Pancreas (tissue), 10 donors: ENCODE results near the gene LMF1. TPM values are rescaled to one million over a fixed set of nuclear protein-coding genes. Genes with fewer than 3 reads are reported as not detected.

Experiments used
- ATAC-seq, 4 donors: fragments of 200-7000 bp; cut with Tn5 transposase; one replicate each; pipeline versions ENCODE4 v1.8.0 to v1.9.1; 2020; ENCODE audit warnings: mild to moderate bottlenecking in 4 of 4, moderate library complexity in 4 of 4
- DNase-seq, 6 donors: peaks; one replicate each; pipeline ENCODE4 v3.0.0-alpha.2; 2020
- FAIRE-seq: peaks from 2 replicates; lab custom pipeline; 2012; peaks lifted over from hg19 to GRCh38; lab: Jason Lieb, UNC
- H3K27ac ChIP-seq, 4 donors: fragments of 200-600 bp; sonication (generic); 1 replicate in 3 of 4; 2 replicates in 1 of 4; pipeline versions ENCODE4 v1.5.0 to v1.8.0; 2020
- H3K27me3 ChIP-seq, 4 donors: fragments of 200-600 bp; one replicate each; pipeline ENCODE4 v1.8.0; 2021
- H3K36me3 ChIP-seq, 3 donors: fragments of 200-600 bp; sonication (generic) in 1 of 3; one replicate each; pipeline versions ENCODE4 v1.5.0 to v1.8.0; 2020 to 2021
- H3K4me1 ChIP-seq, 3 donors: fragments of 200-600 bp; one replicate each; pipeline ENCODE4 v1.8.0; 2021
- H3K4me3 ChIP-seq, 4 donors: fragments of 200-600 bp; sonication (generic) in 2 of 4; one replicate each; pipeline versions ENCODE4 v1.5.0 to v1.8.0; 2020 to 2021
- H3K9me3 ChIP-seq, 4 donors: fragments of 200-600 bp; one replicate each; pipeline ENCODE4 v1.8.0; 2021
- CTCF ChIP-seq, 4 donors: fragments of 200-600 bp; sonication (generic) in 3 of 4; IDR thresholded peaks; one replicate each; pipeline versions ENCODE4 v1.5.0 to v1.8.0; 2021; ENCODE audit warnings: antibody characterized with exemption in 4 of 4
- WGBS, 2 donors: extraction: QIAGEN DNeasy Blood & Tissue Kit; methylation state at CpG; one replicate each; pipeline ENCODE4 v1.1.7; 2013; 5-methylcytosine and 5-hydroxymethylcytosine counted together
- intact Hi-C, 3 donors: fragments of 100-400 bp; cut with DNase I; formaldehyde crosslinking; loops; one replicate each; pipeline versions ENCODE4 v1.11.1 to v1.14.2; 2022
- polyA plus RNA-seq, 2 donors: library from polyadenylated mRNA; stranded (reverse); fragments of 200-250 nt; gene quantifications; one replicate each; pipeline ENCODE4 v1.2.3, GENCODE V29; 2013
- total RNA-seq, 6 donors: library from RNA; stranded (reverse); fragmentation: NEBNext Ultra II Directional in 4 of 6; extraction: Animal tissue kit (Norgen Biotek cat#: 25700) in 4 of 6; gene quantifications; one replicate each; pipeline versions ENCODE4 v1.2.1 to v1.2.4, GENCODE V29; 2021 to 2023
- donor health status: healthy with polysubstance abuse.
- donor health status: DM: no; HTN: no; CAD: no; lungs with moderate emphysema.
- donor health status: DM: no; HTN: no; CAD: no.
- donor health status: control.
- donor health status: control.
- donor health status: Bipolar disorder and iron deficiency.
- donor health status: DM: yes; HTN: yes; CAD: no.
- donor health status: DM: no; HTN: no; CAD: no.
- donor health status: DM: no; HTN: no; CAD: no.
- donor health status: DM: yes; HTN: yes; CAD: no.

Gene LMF1
- total and polyA plus RNA-seq, 8 donors: 9.3 to 64.6 (median 15.7) TPM

GRCh38 chr16:804193-805048, 166.4 kb downstream of the LMF1 start:
- FAIRE-seq (no peak), DNase-seq (no peak), ATAC-seq (no peak)
- Histone ChIP-seq H3K27me3 (peaks cover 0 to 13% (median 0%) of the 10 kb centered on the region in 4 donors), H3K4me1 (peaks cover 0 to 7% (median 0%) of the 10 kb centered on the region in 3 donors), H3K9me3 (no peaks in the 10 kb centered on the region), H3K4me3 (no peak overlapping the region), H3K27ac (no peak overlapping the region), H3K36me3 (no peaks in the 10 kb centered on the region)
- no peak for TF ChIP-seq CTCF (IDR thresholded peaks at IDR 0.05)
- WGBS, 2 donors: 29 to 47% methylated on average over 33 of the region's 33 CpGs
- intact Hi-C loops: no loop called here

- 36 to 40% methylated on average over 8 of the region's 8 CpGs for WGBS, 2 donors
- DNase-seq (no peak), FAIRE-seq (no peak), ATAC-seq (no peak)
- no peak overlapping the region for H3K27ac ChIP-seq
- intact Hi-C loops: no loop called here
- no peak overlapping the region for H3K4me3 ChIP-seq
- H3K36me3 ChIP-seq: no peaks in the 10 kb centered on the region
- no peak for TF ChIP-seq CTCF (IDR thresholded peaks at IDR 0.05)
- H3K4me1 ChIP-seq: peaks cover 0 to 7% (median 0%) of the 10 kb centered on the region in 3 donors
- peaks cover 0 to 13% (median 0%) of the 10 kb centered on the region in 4 donors for H3K27me3 ChIP-seq
- H3K9me3 ChIP-seq: no peaks in the 10 kb centered on the region
These were observed 167.1 kb downstream of the LMF1 start for GRCh38 chr16:803754-804080.

Other genes starting within 250 kb of the LMF1 start
- 10 to 100 TPM; 12.2 to 25.5 (median 20.1) TPM for gene ANTKMT, start 249.8 kb downstream of the LMF1 start, total RNA-seq
- 10 to 100 TPM; 35.2 to 41.7 TPM for gene ANTKMT, start 249.8 kb downstream of the LMF1 start, polyA plus RNA-seq
- under 1 TPM; 0.16 to 0.95 (median 0.25) TPM for gene CCDC78, start 244.5 kb downstream of the LMF1 start, total RNA-seq
- gene CCDC78, start 244.5 kb downstream of the LMF1 start, polyA plus RNA-seq: 1 to 10 TPM; 2.1 to 7.7 TPM
- gene HAGHL, start 243.9 kb downstream of the LMF1 start, total RNA-seq: 1 to 10 TPM in 4 of 6 donors, under 1 TPM in 2; 0.47 to 4.6 (median 1.1) TPM
- 10 to 100 TPM in 1 of 2 donors, 1 to 10 TPM in 1; 6.4 to 17.5 TPM for gene HAGHL, start 243.9 kb downstream of the LMF1 start, polyA plus RNA-seq
- 10 to 100 TPM; 11.1 to 25.4 (median 14.1) TPM for gene CIAO3, start 230.0 kb downstream of the LMF1 start, total RNA-seq
- 10 to 100 TPM; 40.2 to 72.9 TPM for gene CIAO3, start 230.0 kb downstream of the LMF1 start, polyA plus RNA-seq
- gene MSLN, start 210.2 kb downstream of the LMF1 start, total RNA-seq: 1 to 10 TPM in 2 of 6 donors, under 1 TPM in 3, not detected in 1; 0.35 to 2.4 (median 0.90) TPM
- gene MSLN, start 210.2 kb downstream of the LMF1 start, polyA plus RNA-seq: 1 to 10 TPM in 1 of 2 donors, under 1 TPM in 1; 0.96 to 4.6 TPM
- gene RPUSD1, start 182.6 kb downstream of the LMF1 start, total RNA-seq: 10 to 100 TPM in 2 of 6 donors, 1 to 10 TPM in 4; 6.2 to 11.1 (median 8.6) TPM
- gene RPUSD1, start 182.6 kb downstream of the LMF1 start, polyA plus RNA-seq: 10 to 100 TPM; 17.7 to 21.1 TPM
- 10 to 100 TPM in 1 of 6 donors, 1 to 10 TPM in 5; 5.4 to 11.0 (median 6.5) TPM for gene CHTF18, start 182.4 kb downstream of the LMF1 start, total RNA-seq
- gene CHTF18, start 182.4 kb downstream of the LMF1 start, polyA plus RNA-seq: 10 to 100 TPM; 30.4 to 61.6 TPM
- not detected for gene GNG13, start 170.2 kb downstream of the LMF1 start, total RNA-seq
- gene GNG13, start 170.2 kb downstream of the LMF1 start, polyA plus RNA-seq: not detected
- gene SOX8, start 10.8 kb upstream of the LMF1 start, total RNA-seq: 1 to 10 TPM in 1 of 6 donors, under 1 TPM in 5; 0.54 to 1.3 (median 0.75) TPM
- 1 to 10 TPM; 3.5 to 5.5 TPM for gene SOX8, start 10.8 kb upstream of the LMF1 start, polyA plus RNA-seq
- gene SSTR5, start 101.8 kb upstream of the LMF1 start, total RNA-seq: under 1 TPM in 5 of 6 donors, not detected in 1; 0.12 to 0.38 (median 0.24) TPM
- 1 to 10 TPM; 1.2 TPM for gene SSTR5, start 101.8 kb upstream of the LMF1 start, polyA plus RNA-seq
- not detected for gene C1QTNF8, start 125.3 kb upstream of the LMF1 start, total RNA-seq
- under 1 TPM in 1 of 2 donors, not detected in 1; 0.23 TPM for gene C1QTNF8, start 125.3 kb upstream of the LMF1 start, polyA plus RNA-seq
- 1 to 10 TPM; 2.5 to 5.4 (median 3.6) TPM for gene CACNA1H, start 182.1 kb upstream of the LMF1 start, total RNA-seq
- 10 to 100 TPM; 12.8 to 20.5 TPM for gene CACNA1H, start 182.1 kb upstream of the LMF1 start, polyA plus RNA-seq